ENCODE data around the gene MYO1C.
"Not testable (repeated sequence)": the region's sequence is repeated elsewhere in the genome, so short reads cannot be mapped to it uniquely, and the experiment has no call there.

The MYO1C gene

DNA sequence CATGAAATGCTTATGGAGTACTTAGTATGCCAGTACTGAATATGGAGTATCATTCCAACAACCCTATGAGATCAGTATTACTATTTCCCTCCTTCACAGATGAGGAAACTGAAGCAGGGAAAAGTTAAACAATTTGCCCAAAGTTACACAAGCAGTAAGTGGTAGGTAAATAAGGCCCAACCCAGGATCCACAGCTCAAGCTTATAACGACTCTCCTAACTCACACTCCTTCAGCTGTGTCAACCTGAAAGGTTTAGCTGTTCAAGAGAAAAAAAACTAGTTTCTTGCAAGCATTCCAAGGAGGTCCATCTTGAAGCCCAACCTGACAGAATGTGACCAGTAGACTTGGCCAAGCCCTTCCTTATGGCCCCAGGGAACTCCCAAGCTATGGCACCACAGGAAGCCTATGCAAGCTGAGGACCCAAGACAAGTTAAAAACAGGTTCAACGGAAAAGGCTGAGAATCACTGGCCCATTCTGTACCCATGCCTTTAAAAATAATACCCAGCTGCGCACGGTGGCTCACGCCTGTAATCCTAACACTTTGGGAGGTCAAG lies 43.0 kb downstream of the MYO1C start:
- peaks cover 32% of the 10 kb centered on the region for H3K36me3 Mint-ChIP-seq (ENCODE audit: low read depth)
- no peak overlapping the region for H3K4me3 Mint-ChIP-seq
- no peaks in the 10 kb centered on the region for H3K27me3 Mint-ChIP-seq
- H3K27ac Mint-ChIP-seq = no peak overlapping the region
- peaks cover 54% of the 10 kb centered on the region for H3K4me1 Mint-ChIP-seq (ENCODE audit: low read depth)
- H3K9me3 Mint-ChIP-seq = no peaks in the 10 kb centered on the region

DNA sequence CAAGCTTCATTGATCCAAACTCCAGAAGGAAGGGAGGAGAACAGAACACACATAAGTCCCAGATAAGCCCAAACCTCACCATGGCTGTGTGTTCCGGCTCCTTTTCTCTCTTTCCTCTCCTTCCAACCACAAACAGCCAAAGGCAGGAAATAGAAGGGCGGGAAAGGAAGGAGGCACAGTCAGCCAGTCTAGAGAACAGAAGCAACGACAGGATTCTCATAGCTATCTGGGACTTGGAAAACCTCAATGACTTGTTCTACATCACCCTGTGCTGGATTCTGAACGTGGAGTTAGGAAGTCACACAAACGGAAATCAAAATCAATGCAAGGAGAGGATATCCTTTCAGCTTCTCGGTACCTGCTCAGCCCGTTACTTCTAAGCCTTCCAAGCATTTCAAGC lies 45.4 kb downstream of the MYO1C start:
- Mint-ChIP-seq H3K9me3 (no peaks in the 10 kb centered on the region), H3K4me1 (ENCODE audit: low read depth) (peaks cover 35% of the 10 kb centered on the region), H3K27ac (no peak overlapping the region), H3K27me3 (no peaks in the 10 kb centered on the region), H3K4me3 (no peak overlapping the region), H3K36me3 (ENCODE audit: low read depth) (peaks cover 16% of the 10 kb centered on the region)

DNA sequence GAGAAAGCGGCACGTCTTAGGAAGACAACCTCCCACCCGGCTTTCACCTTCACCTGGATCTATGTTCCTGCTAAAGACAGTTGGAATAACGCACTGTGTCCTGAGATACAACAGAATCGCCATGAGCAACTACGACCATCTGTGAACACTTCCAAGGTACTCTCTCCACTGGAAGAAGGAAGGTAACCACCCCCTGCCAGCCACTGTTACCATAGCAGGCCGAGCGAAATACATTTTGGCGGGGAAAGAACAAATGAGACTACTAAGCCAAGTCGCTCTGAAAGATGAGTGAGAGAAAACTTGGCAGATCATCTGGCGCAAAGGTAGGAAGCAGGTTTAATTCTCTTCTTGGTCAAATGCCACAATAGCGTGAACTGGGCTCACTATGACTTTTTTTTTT lies 46.3 kb downstream of the MYO1C start:
- Mint-ChIP-seq H3K27ac (peak overlapping the region; percentile 38), H3K4me1 (ENCODE audit: low read depth) (peaks cover 33% of the 10 kb centered on the region), H3K4me3 (no peak overlapping the region), H3K27me3 (no peaks in the 10 kb centered on the region), H3K36me3 (ENCODE audit: low read depth) (peaks cover 8% of the 10 kb centered on the region), H3K9me3 (no peaks in the 10 kb centered on the region)

DNA sequence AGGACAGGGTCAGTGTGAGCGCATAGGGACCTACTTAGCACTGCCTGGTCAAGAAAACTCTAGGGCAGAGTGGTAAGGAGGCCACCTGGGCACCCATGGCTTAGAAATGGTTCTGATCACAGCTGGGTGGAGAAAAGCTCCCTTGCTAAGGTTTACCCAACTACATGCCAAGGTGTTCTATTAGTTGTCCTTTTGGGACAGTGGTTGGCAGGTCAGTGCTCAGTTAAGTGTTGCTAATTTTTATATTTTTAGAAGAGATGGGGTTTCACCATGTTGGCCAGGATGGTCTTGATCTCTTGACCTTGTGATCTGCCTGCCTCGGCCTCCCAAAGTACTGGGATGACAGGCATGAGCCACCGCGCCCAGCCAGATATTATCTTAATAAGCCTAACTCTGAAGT lies 46.8 kb downstream of the MYO1C start:
- H3K27me3 Mint-ChIP-seq; H3K9me3 Mint-ChIP-seq; H3K4me3 Mint-ChIP-seq; H3K27ac Mint-ChIP-seq; H3K36me3 Mint-ChIP-seq (ENCODE audit: low read depth): not testable (repeated sequence)
- peaks cover 33% of the 10 kb centered on the region for H3K4me1 Mint-ChIP-seq (ENCODE audit: low read depth)

DNA sequence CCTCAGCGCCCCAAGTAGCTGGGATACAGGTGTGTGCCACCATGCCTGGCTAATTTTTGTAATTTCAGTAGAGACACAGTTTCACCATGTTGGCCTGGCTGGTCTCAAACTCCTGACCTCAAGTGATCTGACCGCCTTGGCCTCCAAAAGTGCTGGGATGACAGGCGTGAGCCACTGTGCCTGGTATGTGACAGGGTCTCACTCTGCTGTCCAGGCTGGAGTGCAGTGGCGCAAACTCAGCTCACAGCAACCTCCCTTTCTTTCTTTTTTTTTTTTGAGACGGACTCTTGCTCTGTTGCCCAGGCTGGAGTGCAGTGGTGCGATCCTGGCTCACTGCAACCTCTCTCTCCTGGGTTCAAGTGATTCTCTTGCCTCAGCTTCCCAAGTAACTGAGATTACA lies 49.8 kb downstream of the MYO1C start:
- not testable (repeated sequence) for H3K27ac Mint-ChIP-seq

DNA sequence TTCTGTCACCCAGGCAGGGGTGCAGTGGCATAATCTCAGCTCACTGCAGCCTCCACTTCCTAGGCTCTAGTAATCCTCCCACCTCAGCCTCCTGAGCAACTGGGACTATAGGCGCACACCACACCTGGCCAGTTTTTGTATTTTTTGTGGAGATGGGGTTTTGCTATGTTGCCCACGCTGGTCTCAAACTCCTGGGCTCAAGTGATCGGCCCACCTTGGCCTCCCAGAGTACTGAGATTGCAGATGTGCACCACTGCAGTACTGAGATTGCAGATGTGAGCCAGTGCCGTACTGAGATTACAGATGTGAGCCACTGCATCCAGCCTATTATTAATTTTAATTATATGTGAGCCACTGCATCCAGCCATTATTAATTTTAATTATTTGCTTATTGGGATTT lies 50.3 kb downstream of the MYO1C start:
- Mint-ChIP-seq H3K36me3 (ENCODE audit: low read depth) (peaks cover 10% of the 10 kb centered on the region), H3K4me1 (ENCODE audit: low read depth) (peaks cover 20% of the 10 kb centered on the region), H3K4me3 (no peak overlapping the region), H3K27ac (no peak overlapping the region), H3K27me3 (no peaks in the 10 kb centered on the region), H3K9me3 (no peaks in the 10 kb centered on the region)

More for the DNA sequence above, 49.8 kb downstream of the MYO1C start:
- H3K4me1 Mint-ChIP-seq (ENCODE audit: low read depth) = peaks cover 23% of the 10 kb centered on the region
- H3K36me3 Mint-ChIP-seq (ENCODE audit: low read depth); H3K27me3 Mint-ChIP-seq; H3K9me3 Mint-ChIP-seq; H3K4me3 Mint-ChIP-seq: not testable (repeated sequence)

DNA sequence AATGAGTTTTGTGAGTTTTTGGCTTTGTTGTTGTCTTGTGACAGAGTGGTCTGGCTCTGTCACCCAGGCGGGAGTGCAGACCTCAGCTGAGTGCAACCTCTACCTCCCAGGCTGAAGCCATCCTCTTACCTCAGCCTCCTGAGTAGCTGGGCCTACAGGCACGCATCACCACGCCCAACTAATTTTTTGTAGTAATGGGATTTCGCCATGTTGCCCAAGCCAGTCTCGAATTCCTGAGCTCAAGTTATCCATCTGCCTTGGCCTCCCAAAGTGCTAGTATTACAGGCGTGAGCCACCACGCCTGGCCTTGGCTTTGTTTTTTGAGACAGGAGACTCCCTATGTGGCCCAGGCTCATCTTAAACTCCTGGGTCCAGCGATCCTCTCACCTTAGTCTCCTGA lies 51.6 kb downstream of the MYO1C start:
- Mint-ChIP-seq H3K9me3 (no peaks in the 10 kb centered on the region), H3K4me3 (no peak overlapping the region), H3K27ac (no peak overlapping the region), H3K4me1 (ENCODE audit: low read depth) (peaks cover 16% of the 10 kb centered on the region), H3K36me3 (ENCODE audit: low read depth) (peaks cover 22% of the 10 kb centered on the region), H3K27me3 (no peaks in the 10 kb centered on the region)

DNA sequence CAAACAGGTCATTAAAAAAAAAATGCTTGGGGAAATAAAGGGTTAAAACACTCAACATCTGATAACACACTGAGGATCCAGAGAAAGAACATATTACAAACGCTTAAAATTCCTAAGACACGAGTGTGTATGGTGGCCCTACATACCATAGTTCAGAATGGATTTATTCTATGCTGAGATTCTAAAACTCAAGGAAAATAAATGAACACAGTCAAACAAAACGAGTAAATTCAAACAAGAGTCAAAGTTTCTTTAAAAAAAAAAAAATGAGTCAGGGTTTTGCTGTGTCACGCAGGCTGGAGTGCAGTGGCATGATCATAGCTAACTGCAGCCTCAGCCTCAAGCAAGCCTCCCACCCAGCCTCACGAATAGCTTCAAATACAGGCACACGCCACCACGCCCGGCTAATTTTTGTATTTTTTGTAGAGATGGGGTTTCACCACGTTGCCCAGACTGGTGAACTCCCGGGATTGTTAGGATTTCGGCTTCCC lies 53.8 kb downstream of the MYO1C start:
- H3K36me3 Mint-ChIP-seq (ENCODE audit: low read depth) = peaks cover 42% of the 10 kb centered on the region

DNA sequence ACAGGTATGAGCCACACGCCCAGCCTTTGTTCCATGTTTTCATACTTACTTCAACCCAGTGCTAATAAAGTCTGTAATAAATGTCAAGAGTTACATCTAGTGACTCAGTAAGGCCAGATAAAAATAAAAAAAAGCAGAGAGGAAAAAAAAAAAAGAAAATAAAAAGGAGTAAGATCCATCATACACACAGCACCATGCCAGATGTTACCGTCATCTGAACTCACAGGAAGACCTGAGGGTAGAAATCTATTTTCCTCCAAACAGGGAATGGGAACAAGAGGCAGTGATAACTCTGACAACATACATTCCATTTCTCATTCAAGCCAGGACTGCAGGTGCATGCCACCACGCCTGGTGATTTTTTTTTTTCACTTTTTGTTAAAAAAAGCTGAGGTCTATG lies 57.2 kb downstream of the MYO1C start:
- peaks cover 55% of the 10 kb centered on the region for H3K36me3 Mint-ChIP-seq (ENCODE audit: low read depth)
- H3K9me3 Mint-ChIP-seq = no peaks in the 10 kb centered on the region
- H3K27ac Mint-ChIP-seq = peak overlapping the region; percentile 57
- no peaks in the 10 kb centered on the region for H3K27me3 Mint-ChIP-seq
- H3K4me3 Mint-ChIP-seq = no peak overlapping the region
- peaks cover 25% of the 10 kb centered on the region for H3K4me1 Mint-ChIP-seq (ENCODE audit: low read depth)

More for the DNA sequence above, 53.8 kb downstream of the MYO1C start:
- H3K4me3 Mint-ChIP-seq = no peak overlapping the region
- peaks cover 14% of the 10 kb centered on the region for H3K4me1 Mint-ChIP-seq (ENCODE audit: low read depth)
- H3K27ac Mint-ChIP-seq = no peak overlapping the region
- no peaks in the 10 kb centered on the region for H3K9me3 Mint-ChIP-seq
- H3K27me3 Mint-ChIP-seq = no peaks in the 10 kb centered on the region

DNA sequence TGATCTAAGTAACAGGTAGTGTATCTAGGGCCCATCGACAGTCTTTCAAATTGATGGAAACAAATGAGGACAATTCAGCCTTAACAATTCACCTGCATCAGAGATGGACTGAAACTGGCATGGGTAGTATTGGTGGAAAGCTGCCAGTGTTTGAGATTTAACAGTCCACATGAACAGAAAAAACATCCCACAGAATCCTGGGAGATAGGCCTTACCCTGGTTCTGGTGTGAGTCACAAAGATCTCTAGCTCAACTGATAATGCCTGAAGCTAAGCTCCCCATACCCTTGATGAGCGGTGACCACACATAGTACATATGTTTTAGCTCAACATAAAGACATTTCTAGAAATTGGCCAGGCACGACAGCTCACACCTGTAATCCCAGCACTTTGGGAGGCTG lies 58.3 kb downstream of the MYO1C start:
- no peak overlapping the region for H3K4me3 Mint-ChIP-seq
- H3K36me3 Mint-ChIP-seq (ENCODE audit: low read depth) = peaks cover 61% of the 10 kb centered on the region
- H3K27me3 Mint-ChIP-seq = no peaks in the 10 kb centered on the region
- H3K27ac Mint-ChIP-seq = no peak overlapping the region
- H3K4me1 Mint-ChIP-seq (ENCODE audit: low read depth) = peaks cover 22% of the 10 kb centered on the region
- H3K9me3 Mint-ChIP-seq = no peaks in the 10 kb centered on the region

DNA sequence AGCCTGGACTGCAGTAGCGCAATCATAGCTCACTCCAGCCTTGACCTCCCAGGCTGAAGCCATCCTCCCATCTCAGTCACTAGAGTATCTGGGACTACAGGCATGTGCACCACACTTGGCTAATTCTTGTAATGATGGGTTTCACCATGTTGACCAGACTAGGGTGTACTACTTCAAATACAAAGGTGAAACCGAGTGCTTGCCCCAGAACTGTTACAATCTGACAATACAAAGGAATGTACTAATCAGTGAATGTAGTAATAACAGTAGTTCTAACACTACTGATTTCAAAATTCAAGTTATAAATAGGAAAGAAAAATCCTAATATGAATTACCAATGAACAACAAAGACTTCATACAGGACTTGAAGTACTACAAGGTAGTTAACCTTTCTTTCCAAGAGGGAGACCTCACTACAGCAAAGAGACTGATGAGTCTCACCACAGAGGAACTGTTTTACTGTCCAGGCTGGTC lies 60.8 kb downstream of the MYO1C start:
- no peaks in the 10 kb centered on the region for H3K9me3 Mint-ChIP-seq
- H3K4me3 Mint-ChIP-seq = no peak overlapping the region
- H3K36me3 Mint-ChIP-seq (ENCODE audit: low read depth) = peaks cover 54% of the 10 kb centered on the region
- no peaks in the 10 kb centered on the region for H3K27me3 Mint-ChIP-seq
- no peak overlapping the region for H3K27ac Mint-ChIP-seq
- H3K4me1 Mint-ChIP-seq (ENCODE audit: low read depth) = peaks cover 14% of the 10 kb centered on the region

DNA sequence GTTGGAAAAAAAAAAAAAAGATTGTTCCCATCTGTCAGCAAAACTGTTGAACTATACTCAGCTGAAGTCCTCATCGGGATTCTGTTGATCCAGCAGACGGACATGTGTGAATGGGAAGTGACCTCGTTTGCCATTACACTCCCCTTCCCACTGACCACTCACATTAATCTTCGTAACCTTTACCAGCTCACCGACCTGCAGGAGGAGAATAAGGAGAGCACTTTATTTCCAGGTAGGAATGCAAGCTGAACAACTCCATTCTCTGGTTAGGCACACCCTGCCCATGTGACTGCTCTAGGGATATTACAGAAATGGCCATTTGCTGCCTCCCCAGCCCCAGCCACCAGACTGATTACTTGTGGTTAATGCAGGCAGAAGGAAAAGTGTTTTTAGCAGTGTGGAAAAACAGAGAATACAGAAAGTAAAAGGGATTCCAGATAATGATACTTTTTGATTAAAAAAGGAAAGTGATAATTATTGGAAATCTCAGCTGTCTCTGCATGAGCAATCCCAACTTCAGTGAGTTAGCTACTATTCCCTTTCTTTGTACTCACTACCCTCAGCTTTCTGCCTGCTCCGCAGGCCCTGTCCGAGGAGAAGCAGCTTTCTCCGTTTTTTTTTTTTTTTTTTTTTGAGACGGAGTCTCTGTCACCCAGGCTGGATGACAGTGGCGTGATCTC lies 68.9 kb downstream of the MYO1C start:
- peak overlapping the region; percentile 63 for H3K27ac Mint-ChIP-seq
- no peaks in the 10 kb centered on the region for H3K27me3 Mint-ChIP-seq
- no peak overlapping the region for H3K4me3 Mint-ChIP-seq
- H3K9me3 Mint-ChIP-seq = no peaks in the 10 kb centered on the region
- peaks cover 24% of the 10 kb centered on the region for H3K4me1 Mint-ChIP-seq (ENCODE audit: low read depth)
- H3K36me3 Mint-ChIP-seq (ENCODE audit: low read depth) = peaks cover 41% of the 10 kb centered on the region

DNA sequence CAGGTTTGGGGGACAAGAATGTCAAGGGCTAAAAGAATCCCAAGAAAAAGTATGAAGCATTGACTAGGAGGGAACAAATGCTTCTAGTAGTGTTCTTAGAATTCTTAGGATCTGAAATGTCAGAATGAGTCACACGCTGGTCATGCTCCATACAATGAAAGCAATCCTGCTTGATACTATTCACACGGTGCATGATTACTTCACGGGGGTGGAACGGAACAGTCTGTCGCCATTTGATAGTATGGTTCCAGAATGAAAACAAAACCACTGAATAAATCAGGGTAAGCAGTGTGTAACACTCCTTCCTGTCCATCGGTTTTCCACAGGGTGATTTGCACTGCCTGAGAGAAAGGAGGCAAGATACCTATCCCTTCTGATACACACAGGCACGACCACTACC lies 69.6 kb downstream of the MYO1C start:
- no peaks in the 10 kb centered on the region for H3K27me3 Mint-ChIP-seq
- H3K36me3 Mint-ChIP-seq (ENCODE audit: low read depth) = peaks cover 40% of the 10 kb centered on the region
- H3K9me3 Mint-ChIP-seq = no peaks in the 10 kb centered on the region
- peaks cover 21% of the 10 kb centered on the region for H3K4me1 Mint-ChIP-seq (ENCODE audit: low read depth)
- no peak overlapping the region for H3K4me3 Mint-ChIP-seq
- H3K27ac Mint-ChIP-seq = peak overlapping the region; percentile 36

DNA sequence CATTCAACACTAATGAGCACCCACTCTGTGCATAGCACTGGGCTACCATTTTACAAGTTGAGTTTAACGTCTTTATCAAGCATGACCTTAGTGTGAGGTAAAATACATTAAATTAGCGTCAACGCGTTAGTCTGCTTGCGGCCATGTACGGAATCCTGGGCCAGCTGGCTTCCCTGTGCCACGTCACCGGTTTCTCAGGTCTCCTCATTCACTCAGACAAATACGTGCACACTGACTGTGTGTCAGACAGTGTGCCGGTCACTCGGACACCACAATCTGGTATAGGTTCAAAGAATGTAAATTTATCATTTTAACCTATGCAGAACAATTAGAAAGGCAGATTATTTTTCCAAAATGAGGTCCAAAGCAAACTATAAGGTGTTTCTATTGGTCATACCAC lies 71.0 kb downstream of the MYO1C start:
- Mint-ChIP-seq H3K36me3 (ENCODE audit: low read depth) (peaks cover 41% of the 10 kb centered on the region), H3K4me1 (ENCODE audit: low read depth) (peaks cover 21% of the 10 kb centered on the region), H3K4me3 (no peak overlapping the region), H3K27ac (no peak overlapping the region), H3K9me3 (no peaks in the 10 kb centered on the region), H3K27me3 (no peaks in the 10 kb centered on the region)

DNA sequence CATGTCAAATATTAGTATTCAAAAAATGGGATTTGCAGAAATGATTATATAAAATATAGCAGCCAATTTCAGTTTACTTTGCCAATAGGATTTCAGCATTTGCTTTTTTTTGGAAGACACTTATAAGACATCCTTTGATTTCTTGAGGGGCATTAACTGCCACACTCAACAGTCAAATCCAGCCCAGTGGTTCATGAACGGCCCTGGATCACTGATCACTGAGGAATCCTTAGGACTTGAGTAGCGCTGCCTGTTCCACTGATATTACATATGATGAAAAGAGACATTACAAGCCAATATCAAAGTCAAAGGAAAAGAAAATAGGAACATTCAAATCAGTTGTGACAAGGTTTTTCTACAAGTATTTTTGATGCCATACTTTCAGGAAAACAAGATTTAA lies 71.5 kb downstream of the MYO1C start:
- Mint-ChIP-seq H3K36me3 (ENCODE audit: low read depth) (peaks cover 38% of the 10 kb centered on the region), H3K4me3 (no peak overlapping the region), H3K27me3 (no peaks in the 10 kb centered on the region), H3K27ac (no peak overlapping the region), H3K4me1 (ENCODE audit: low read depth) (peaks cover 21% of the 10 kb centered on the region), H3K9me3 (no peaks in the 10 kb centered on the region)

DNA sequence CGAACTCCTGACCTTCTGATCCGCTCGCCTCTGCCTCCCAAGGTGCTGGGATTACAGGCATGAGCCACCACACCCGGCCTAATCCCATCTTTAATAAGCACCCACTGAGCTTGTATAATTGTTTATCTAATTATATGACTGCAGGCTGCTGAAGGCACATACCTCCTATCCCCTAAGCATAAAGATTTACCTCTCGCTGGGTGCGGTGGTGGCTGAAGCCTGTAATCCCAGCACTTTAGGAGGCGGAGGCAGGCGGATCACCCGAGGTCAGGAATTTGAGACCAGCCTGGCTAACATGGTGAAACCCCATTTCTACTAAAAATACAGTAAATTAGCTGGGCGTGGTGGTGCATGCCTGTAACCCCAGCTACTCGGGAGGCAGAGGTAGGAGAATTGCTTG lies 72.3 kb downstream of the MYO1C start:
- H3K36me3 Mint-ChIP-seq (ENCODE audit: low read depth) = peaks cover 30% of the 10 kb centered on the region
- no peaks in the 10 kb centered on the region for H3K9me3 Mint-ChIP-seq
- peaks cover 18% of the 10 kb centered on the region for H3K4me1 Mint-ChIP-seq (ENCODE audit: low read depth)
- no peak overlapping the region for H3K4me3 Mint-ChIP-seq
- no peak overlapping the region for H3K27ac Mint-ChIP-seq
- H3K27me3 Mint-ChIP-seq = no peaks in the 10 kb centered on the region
